GM19023 (cell line): ENCODE measurements around the gene GAPDHS.

Experiments
- ATAC-seq: cut with Tn5 transposase; IDR thresholded peaks from one replicate; pipeline ENCODE4 v1.9.1; 2021; ENCODE audit warnings: mild to moderate bottlenecking, moderate library complexity; ENCODE audit not compliant: unreplicated experiment

GAPDHS gene

DNA sequence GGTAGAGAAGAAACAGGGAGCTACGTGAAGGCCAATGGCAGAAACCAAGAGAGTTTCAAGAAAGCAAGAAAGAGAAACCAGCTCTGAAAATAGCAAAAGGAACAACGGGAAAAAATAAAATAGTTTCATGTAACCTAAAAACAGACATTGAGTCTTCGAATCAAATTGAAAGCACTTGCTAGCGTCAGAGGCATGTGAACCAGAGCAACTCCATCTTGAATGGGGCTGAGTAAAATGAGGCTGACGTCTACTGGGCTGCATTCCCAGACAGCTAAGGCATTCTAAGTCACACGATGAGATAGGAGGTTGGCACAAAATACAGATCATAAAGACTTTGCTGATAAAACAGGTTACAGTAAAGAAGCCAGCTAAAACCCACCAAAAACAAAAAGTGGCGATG, 45.5 kb downstream of the GAPDHS start:
- ATAC-seq: no peak

DNA sequence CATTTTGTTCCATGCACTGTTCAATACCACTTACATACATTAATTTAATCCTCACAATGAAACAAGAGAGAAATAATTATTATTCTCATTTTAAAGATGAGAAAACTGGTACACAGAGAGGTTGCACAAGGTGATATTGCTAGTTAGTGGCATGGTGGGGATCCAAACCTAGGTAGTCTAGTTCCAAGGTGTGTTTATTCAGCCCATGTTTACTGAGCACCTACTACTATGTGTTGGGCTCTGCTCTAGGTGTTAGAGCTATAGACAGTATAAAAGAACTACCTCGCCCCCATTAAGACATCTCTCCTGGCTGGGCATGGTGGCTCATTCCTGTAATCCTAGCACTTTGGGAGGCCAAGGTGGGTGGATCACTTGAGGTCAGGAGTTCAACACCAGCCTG, 49.5 kb downstream of the GAPDHS start:
- ATAC-seq: no peak

GRCh38 chr19:35585848-35586247, 52.6 kb downstream of the GAPDHS start, which contains the start of gene PMIS2:
Gene PMIS2, plus strand, starts transcription at chr19:35586173. Its CDS starts 87 bp downstream, at chr19:35586260.
- no peak for ATAC-seq

GRCh38 chr19:35587321-35587720, 54.1 kb downstream of the GAPDHS start:
- no peak for ATAC-seq

DNA sequence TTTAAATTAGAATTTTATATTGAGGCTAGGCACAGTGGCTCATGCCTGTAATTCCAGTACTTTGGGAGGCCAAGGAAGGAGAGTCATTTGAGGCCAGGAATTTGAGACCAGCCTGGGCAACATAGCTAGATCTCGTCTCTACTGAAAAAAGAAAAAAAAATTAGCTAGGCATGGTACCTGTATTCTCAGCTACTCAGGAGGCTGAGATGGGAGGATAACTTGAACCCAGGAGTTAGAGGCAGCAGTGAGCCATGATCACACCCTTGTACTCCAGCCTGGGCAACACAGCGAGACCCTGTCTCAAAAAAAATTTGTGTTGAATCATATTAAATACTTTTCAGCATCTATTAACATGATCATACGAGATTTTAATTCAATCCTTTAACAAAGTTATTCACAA, 57.6 kb downstream of the GAPDHS start:
- ATAC-seq: no peak

- no peak for ATAC-seq
Measured at GRCh38 chr19:35592226-35592625, 59.0 kb downstream of the GAPDHS start.
